Epithelial cell of proximal tubule (primary cell): ENCODE results near the gene CGRRF1. TPM values are rescaled to one million over a fixed set of nuclear protein-coding genes. Genes with fewer than 3 reads are reported as not detected.
A peak's percentile ranks its signal among the peaks of the same experiment; 100 is the strongest.

ENCODE experiments used
- DNase-seq: peaks from one replicate; pipeline ENCODE4 v3.0.0-alpha.2; 2011; ENCODE audit warnings: low read depth
- H3K4me3 ChIP-seq: 2 replicates; pipeline ENCODE4 v1.5.1; 2011; ENCODE audit warnings: low read depth, mild to moderate bottlenecking, low read length
- CTCF ChIP-seq: conservative IDR thresholded peaks from 2 replicates; pipeline ENCODE4 v1.5.1; 2012; ENCODE audit warnings: low read depth, mild to moderate bottlenecking, low read length
- total RNA-seq: library from RNA; depleted of rRNA; stranded (reverse); fragments of >200 nt; gene quantifications from 2 replicates; pipeline ENCODE4 v1.2.3, GENCODE V29; 2015

Gene CGRRF1
- total RNA-seq, 1 donor from 2014 or later = 5.4 TPM

DNA sequence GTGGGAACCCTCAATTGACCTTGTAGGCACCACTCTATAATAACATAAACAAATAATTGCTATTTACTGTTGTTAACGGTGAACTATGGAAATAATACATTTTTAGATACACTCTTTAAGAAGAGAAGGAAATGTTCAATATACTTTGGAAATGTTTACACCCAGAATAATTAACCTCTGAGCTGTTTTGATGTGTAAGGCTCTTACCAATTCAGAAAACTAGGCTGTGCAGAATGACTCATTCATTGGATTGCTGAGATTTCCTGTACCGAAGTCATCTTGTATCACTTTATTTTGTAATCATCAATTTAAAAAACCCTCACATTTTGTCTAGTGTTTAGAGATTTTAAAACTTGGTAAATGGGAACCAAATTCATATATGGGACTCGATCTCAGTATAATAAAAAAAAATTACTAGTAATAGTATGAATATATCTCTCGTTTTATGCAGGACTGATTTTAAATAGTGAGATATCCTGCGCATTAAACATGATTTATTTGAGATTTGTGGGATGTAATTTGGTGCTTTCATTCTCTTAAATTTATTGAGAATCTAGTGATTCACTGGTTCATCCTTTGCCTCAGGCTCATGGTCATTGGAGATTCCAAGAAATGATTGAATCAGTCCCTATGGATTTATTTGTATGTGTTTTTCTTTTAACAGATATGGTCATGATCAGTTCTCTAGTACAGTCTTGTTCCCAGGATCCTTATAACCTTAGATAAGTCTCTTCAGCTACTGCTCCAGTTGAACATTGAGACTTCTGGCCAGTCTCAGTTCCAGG is 61.1 kb downstream of the CGRRF1 start:
- TF ChIP-seq CTCF = no peak
- peak overlapping the region; percentile 19 for H3K4me3 ChIP-seq
- DNase-seq = peak; percentile 64

GRCh38 chr14:54572316-54572715 is 62.6 kb downstream of the CGRRF1 start:
- H3K4me3 ChIP-seq = no peak overlapping the region
- no peak for DNase-seq
- TF ChIP-seq CTCF = peak; percentile 73

DNA sequence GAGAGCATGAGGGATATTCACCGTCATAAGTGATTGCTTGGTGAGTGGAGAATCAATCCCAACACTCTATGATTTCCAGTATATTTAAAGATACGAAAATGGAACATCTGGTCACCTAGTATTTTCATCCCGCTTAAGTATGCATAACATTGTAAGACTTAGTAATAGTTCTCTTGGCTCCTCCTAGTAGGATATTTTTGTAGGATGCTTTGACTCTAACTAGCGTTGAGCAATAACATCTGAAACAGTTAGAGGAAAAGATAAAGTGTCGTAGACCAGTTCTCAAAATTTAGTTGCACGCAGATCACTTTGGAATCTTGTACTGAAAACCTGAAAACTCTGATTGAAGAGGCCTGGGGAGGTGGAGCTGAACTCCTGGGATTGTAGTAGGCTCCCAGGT is 64.8 kb downstream of the CGRRF1 start:
- no peak overlapping the region for H3K4me3 ChIP-seq
- no peak for DNase-seq
- no peak for TF ChIP-seq CTCF

DNA sequence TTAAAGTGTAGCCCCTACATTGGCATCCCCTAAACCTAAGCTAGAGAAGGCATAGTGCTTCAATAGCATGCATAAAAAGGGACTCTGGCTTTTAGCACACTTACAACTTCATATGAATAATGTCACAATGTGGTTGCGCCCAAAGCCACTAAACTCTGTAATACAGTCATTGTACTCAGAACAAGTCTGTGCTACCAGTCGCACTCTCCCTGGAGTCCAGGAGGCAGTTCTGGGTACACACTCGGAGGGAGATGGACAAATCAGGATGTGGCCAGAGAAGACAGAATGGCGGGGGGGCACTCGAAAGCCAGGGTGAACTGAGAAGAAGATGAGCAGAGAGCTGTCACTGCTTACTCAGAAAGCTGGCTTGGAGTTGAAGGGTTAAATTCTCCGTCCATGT is 67.8 kb downstream of the CGRRF1 start:
- no peak for TF ChIP-seq CTCF
- DNase-seq = no peak
- H3K4me3 ChIP-seq = no peak overlapping the region

DNA sequence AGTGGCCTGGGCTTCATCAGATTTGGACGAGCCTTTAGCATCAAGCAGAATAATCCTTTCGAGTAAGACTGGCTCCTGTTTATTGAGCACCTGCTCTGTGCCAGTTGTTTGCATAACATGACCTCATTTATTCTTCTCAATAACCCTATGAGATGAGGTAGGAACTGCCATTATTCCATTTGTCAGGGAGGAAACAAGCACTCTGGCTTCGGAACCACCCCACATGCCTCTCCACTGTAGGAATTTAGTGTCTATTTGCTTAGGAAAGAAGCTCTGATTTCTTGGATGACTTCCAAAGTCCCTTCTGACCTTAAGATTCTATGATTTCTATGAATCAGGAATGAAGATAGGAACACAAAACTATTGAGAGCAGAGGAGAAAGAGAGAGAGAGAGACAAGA is 68.3 kb downstream of the CGRRF1 start:
- no peak for TF ChIP-seq CTCF
- DNase-seq = no peak
- no peak overlapping the region for H3K4me3 ChIP-seq

DNA sequence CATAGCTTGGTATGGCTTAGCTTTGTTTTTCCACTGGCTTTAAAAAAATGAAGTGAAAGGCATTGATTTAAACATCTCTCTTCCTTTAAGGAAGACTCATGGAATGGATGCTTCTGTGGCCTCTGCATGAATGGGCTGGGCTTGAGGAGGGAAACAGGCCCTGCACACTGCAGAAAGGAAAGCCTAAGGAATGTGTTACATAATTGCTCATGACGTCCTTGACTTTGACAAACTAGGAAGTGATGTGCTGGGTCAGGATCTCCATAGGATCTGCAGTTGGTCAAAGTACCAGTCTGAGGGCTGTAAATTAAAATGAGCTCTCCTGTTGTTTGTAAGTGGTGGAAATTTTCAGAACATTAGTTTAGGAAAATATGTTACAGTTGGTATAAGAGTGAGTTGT is 69.9 kb downstream of the CGRRF1 start:
- no peak for DNase-seq
- no peak overlapping the region for H3K4me3 ChIP-seq
- no peak for TF ChIP-seq CTCF

GRCh38 chr14:54580933-54581332 is 71.2 kb downstream of the CGRRF1 start:
- TF ChIP-seq CTCF = no peak
- H3K4me3 ChIP-seq = no peak overlapping the region
- DNase-seq = no peak
